Activated CD8-positive, alpha-beta T cell treated with anti-CD3 and anti-CD28 coated beads for 36 hours (primary cell): ENCODE results near the gene FCHO2. TPM values are rescaled to one million over a fixed set of nuclear protein-coding genes. Genes with fewer than 3 reads are reported as not detected.
A peak's percentile ranks its signal among the peaks of the same experiment; 100 is the strongest.

ENCODE experiments used
- ATAC-seq: fragments of 200-7000 bp; cut with Tn5 transposase; one replicate; pipeline ENCODE4 v1.10.0; 2021; ENCODE audit warnings: mild to moderate bottlenecking, moderate library complexity
- CTCF ChIA-PET: fragments of 350-600 bp; sonication (Branson Sonifier 250); formaldehyde crosslinking; loops from one replicate; lab custom pipeline; 2021; ENCODE audit warnings: antibody characterized with exemption; lab: Charles Lee
- POLR2A ChIA-PET: fragments of 350-600 bp; sonication (Branson Sonifier 250); formaldehyde crosslinking; loops from one replicate; lab custom pipeline; 2021; ENCODE audit warnings: antibody characterized with exemption; lab: Charles Lee
- DNase-seq: peaks from one replicate; pipeline ENCODE4 v3.0.0-alpha.2; 2020
- H3K27ac Mint-ChIP-seq: one replicate; pipeline ENCODE4 v1.8.0; 2021; ENCODE audit warnings: mild to moderate bottlenecking, mixed read lengths
- H3K27me3 Mint-ChIP-seq: one replicate; pipeline ENCODE4 v1.8.0; 2021; ENCODE audit warnings: mixed read lengths
- H3K36me3 Mint-ChIP-seq: one replicate; pipeline ENCODE4 v1.8.0; 2021; ENCODE audit warnings: low read depth, mixed read lengths
- H3K4me1 Mint-ChIP-seq: one replicate; pipeline ENCODE4 v1.8.0; 2021; ENCODE audit warnings: low read depth, mixed read lengths
- H3K4me3 Mint-ChIP-seq: one replicate; pipeline ENCODE4 v1.8.0; 2021; ENCODE audit warnings: mild to moderate bottlenecking, moderate library complexity, mixed read lengths
- H3K9me3 Mint-ChIP-seq: one replicate; pipeline ENCODE4 v1.8.0; 2021; ENCODE audit warnings: mixed read lengths
- CTCF ChIP-seq: fragments of 200-600 bp; IDR thresholded peaks from one replicate; pipeline ENCODE4 v1.8.0; 2022; ENCODE audit warnings: antibody characterized with exemption, mild to moderate bottlenecking
- intact Hi-C: fragments of 100-400 bp; cut with micrococcal nuclease; formaldehyde crosslinking; loops from one replicate; pipeline ENCODE4 v1.10.0; 2022
- total RNA-seq, 2 experiments: library from RNA; stranded (reverse); gene quantifications; one replicate each; pipeline ENCODE4 v1.2.3, GENCODE V29; 2021

Gene FCHO2
- 1 to 10 TPM in 1 of 2 experiments, under 1 TPM in 1; 0.32 to 1.0 TPM for total RNA-seq

DNA sequence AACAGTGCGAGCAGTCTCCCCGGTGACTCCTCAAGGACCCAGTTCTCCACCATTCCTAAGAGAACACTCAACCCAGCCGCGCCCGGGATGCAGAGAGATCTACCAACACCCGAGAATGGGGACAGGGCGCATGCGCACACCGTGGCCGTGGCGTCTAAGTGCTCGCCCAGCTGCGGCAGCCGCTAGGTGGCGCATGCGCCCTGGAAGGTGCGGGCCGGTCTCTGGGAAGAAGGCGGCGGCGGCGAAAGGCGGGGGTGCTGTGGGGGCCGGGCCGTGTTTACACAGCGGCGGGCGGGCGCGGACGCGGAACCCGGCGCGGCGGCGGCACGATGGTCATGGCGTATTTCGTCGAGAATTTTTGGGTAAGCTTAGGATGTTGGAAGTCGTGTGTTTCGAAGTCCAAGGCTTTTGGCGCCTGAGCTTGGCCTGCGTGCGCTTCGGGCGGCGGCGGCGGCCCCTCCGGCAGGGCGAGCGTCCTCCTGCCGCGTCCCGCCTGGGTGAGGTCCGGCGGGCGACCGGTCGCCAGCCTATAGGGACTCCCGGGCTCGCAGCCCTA, at the start of gene FCHO2:
Gene FCHO2 (plus strand): TSS at position 274 of the 556 bp plus-strand sequence. CDS start 56 bp downstream, at position 330.
- peaks cover 13% of the 10 kb centered on the region for H3K4me1 Mint-ChIP-seq
- peaks cover 40% of the 10 kb centered on the region for H3K27me3 Mint-ChIP-seq
- no peaks in the 10 kb centered on the region for H3K36me3 Mint-ChIP-seq
- DNase-seq (peak; percentile 96), ATAC-seq (peak; percentile 96)
- H3K27ac Mint-ChIP-seq: peak within 1 kb of the TSS; percentile 49
- intact Hi-C loops: no loop called here
- CTCF ChIA-PET: interaction anchor here (0.7 to 1.8 kb wide), 11 partner anchors 10 to 499 kb away, joined by 3 to 5 read pairs (median 4); no protein-coding TSS in a partner anchor
- TF ChIP-seq CTCF: peak; percentile 70
- POLR2A ChIA-PET: interaction anchor here (1.3 to 1.4 kb wide), 2 partner anchors 108 to 636 kb away, joined by 3 to 4 read pairs; partner anchors contain the start of genes MRPS27 and PTCD2
- peak within 1 kb of the TSS; percentile 83 for H3K4me3 Mint-ChIP-seq
- H3K9me3 Mint-ChIP-seq: no peaks in the 10 kb centered on the region

DNA sequence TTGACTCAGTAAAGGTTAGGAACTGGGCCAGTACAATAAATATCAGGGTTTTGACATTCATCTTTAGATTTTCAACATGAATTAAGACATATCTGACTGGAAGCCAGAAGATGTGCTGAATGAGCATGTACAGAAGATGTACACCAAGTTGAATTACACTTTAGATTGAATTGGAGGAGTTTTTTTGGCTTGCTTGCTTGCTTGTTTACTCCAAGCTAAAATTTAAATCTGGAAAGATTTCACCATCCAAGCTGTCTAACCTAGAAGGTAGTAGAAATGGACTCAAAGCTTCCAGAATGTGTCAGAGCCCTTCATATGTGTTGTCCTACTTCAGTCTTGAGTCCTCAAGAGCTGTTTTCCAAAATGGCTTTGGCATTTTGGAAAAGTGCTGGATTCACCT, 49.0 kb upstream of the FCHO2 start:
- no peaks in the 10 kb centered on the region for H3K27me3 Mint-ChIP-seq
- ATAC-seq (no peak), DNase-seq (no peak)
- CTCF ChIA-PET: interaction anchor here (0.7 kb wide), 1 partner anchor 119 kb away, joined by 3 read pairs; no protein-coding TSS in a partner anchor
- no peaks in the 10 kb centered on the region for H3K9me3 Mint-ChIP-seq
- no peak for TF ChIP-seq CTCF
- intact Hi-C loops: no loop called here
- H3K27ac Mint-ChIP-seq: no peak overlapping the region
- H3K4me3 Mint-ChIP-seq: no peak overlapping the region
- no peaks in the 10 kb centered on the region for H3K4me1 Mint-ChIP-seq
- H3K36me3 Mint-ChIP-seq: peaks cover 54% of the 10 kb centered on the region
- POLR2A ChIA-PET: no interaction called here

DNA sequence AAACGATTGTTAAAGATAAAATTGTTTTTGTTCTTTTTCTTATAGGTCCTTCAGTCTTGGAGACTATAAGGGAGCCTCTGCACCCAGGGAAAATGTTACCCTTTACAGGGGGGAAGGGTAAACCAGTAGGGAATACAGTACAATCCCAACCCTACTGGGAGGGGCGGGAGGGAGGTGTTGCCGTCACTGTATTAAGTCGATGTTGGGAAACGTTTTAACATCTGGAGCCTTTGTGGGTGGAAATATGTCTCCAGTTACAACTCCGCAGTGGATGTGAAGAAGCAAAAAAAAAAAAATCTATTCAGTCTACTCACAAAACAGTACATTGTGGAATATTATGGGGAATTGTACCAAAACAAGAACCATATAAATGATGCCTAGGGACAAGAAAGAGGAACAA, 47.2 kb upstream of the FCHO2 start:
- peaks cover 40% of the 10 kb centered on the region for H3K36me3 Mint-ChIP-seq

GRCh38 chr5:72917371-72917776, 38.5 kb upstream of the FCHO2 start:
- no peak for DNase-seq
- TF ChIP-seq CTCF: no peak
- Mint-ChIP-seq H3K27me3 (no peaks in the 10 kb centered on the region), H3K9me3 (no peaks in the 10 kb centered on the region), H3K36me3 (no peaks in the 10 kb centered on the region), H3K4me1 (no peaks in the 10 kb centered on the region), H3K27ac (no peak overlapping the region), H3K4me3 (no peak overlapping the region)
- intact Hi-C loops: no loop called here
- ChIA-PET CTCF (no interaction called here), POLR2A (interaction anchor here (1.2 kb wide), 1 partner anchor 9 kb away, joined by 3 read pairs; no protein-coding TSS in a partner anchor)
- ATAC-seq: no peak

More for the DNA sequence above, 47.2 kb upstream of the FCHO2 start:
- DNase-seq (no peak), ATAC-seq (no peak)
- TF ChIP-seq CTCF: no peak
- Mint-ChIP-seq H3K27me3 (no peaks in the 10 kb centered on the region), H3K9me3 (no peaks in the 10 kb centered on the region), H3K4me3 (no peak overlapping the region), H3K27ac (no peak overlapping the region), H3K4me1 (no peaks in the 10 kb centered on the region)
- intact Hi-C loops: no loop called here
- ChIA-PET POLR2A (no interaction called here), CTCF (no interaction called here)
